ENCODE results near the gene WFDC10B. TPM values are rescaled to one million over a fixed set of nuclear protein-coding genes. Genes with fewer than 3 reads are reported as not detected.

The WFDC10B gene
- total RNA-seq, 1 experiment from 2014 or later = not detected

DNA sequence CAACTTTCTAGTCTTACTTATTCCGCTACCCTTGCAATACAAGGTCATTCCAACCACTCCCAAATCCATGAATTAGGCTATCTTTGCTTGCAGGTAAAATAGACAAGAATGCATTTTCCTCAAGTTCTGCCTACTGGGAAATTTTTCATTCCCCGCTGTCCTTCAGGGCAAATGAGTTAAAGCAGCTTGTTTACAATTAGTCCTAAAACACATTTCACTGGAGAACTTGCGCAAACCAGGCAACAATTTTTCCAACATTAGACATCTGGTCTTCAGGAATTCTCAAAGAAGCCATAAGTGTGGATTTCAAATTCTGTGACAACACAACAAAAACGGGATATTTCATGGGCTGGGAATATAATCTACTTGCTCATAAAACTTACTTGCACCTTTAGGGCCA lies 37.8 kb upstream of the WFDC10B start:
- ChIA-PET POLR2A (no interaction called here), RAD21 (ENCODE audit: low non-redundant PET in 1 of 2, low total read pairs in 2 of 2, uncharacterized antibody in 2 of 2, unreplicated experiment in 2 of 2) (no interaction called here), CTCF (no interaction called here)
- intact Hi-C loops (cut with micrococcal nuclease) = no loop called here
- TF ChIP-seq CBX3 (IDR thresholded peaks at IDR 0.05; ENCODE audit: low read depth) = no peak
- TF ChIP-seq SP1 (IDR thresholded peaks at IDR 0.05; ENCODE audit: low read depth) = no peak
- TF ChIP-seq POLR2A (IDR thresholded peaks at IDR 0.05; ENCODE audit: borderline replicate concordance, extremely low read depth, insufficient read depth, insufficient read length) = no peak
- TF ChIP-seq POLR2AphosphoS5 (IDR thresholded peaks at IDR 0.05; ENCODE audit: low read depth, low read length) = no peak
- no peak for TF ChIP-seq ZNF274 (IDR thresholded peaks at IDR 0.05; ENCODE audit: low read depth, low read length)
- no peak for TF ChIP-seq CEBPB (IDR thresholded peaks at IDR 0.05; ENCODE audit: low read depth)
- no peak for TF ChIP-seq TCF7L2 (IDR thresholded peaks at IDR 0.05; ENCODE audit: borderline replicate concordance, extremely low read depth, insufficient read depth, insufficient read length)
- no peak for TF ChIP-seq EZH2phosphoT487 (IDR thresholded peaks at IDR 0.05; ENCODE audit: borderline replicate concordance)
- TF ChIP-seq, protein P1, sequence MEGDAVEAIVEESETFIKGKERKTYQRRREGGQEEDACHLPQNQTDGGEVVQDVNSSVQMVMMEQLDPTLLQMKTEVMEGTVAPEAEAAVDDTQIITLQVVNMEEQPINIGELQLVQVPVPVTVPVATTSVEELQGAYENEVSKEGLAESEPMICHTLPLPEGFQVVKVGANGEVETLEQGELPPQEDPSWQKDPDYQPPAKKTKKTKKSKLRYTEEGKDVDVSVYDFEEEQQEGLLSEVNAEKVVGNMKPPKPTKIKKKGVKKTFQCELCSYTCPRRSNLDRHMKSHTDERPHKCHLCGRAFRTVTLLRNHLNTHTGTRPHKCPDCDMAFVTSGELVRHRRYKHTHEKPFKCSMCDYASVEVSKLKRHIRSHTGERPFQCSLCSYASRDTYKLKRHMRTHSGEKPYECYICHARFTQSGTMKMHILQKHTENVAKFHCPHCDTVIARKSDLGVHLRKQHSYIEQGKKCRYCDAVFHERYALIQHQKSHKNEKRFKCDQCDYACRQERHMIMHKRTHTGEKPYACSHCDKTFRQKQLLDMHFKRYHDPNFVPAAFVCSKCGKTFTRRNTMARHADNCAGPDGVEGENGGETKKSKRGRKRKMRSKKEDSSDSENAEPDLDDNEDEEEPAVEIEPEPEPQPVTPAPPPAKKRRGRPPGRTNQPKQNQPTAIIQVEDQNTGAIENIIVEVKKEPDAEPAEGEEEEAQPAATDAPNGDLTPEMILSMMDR (IDR thresholded peaks at IDR 0.05 in 2 of 3, conservative IDR thresholded peaks at IDR 0.05 in 1 of 3; ENCODE audit: borderline replicate concordance in 1 of 3, insufficient read depth in 1 of 3, low read depth in 2 of 3, low read length in 2 of 3) = no peak
- no peak for TF ChIP-seq ZFX (IDR thresholded peaks at IDR 0.05)
- TF ChIP-seq, protein P2, sequence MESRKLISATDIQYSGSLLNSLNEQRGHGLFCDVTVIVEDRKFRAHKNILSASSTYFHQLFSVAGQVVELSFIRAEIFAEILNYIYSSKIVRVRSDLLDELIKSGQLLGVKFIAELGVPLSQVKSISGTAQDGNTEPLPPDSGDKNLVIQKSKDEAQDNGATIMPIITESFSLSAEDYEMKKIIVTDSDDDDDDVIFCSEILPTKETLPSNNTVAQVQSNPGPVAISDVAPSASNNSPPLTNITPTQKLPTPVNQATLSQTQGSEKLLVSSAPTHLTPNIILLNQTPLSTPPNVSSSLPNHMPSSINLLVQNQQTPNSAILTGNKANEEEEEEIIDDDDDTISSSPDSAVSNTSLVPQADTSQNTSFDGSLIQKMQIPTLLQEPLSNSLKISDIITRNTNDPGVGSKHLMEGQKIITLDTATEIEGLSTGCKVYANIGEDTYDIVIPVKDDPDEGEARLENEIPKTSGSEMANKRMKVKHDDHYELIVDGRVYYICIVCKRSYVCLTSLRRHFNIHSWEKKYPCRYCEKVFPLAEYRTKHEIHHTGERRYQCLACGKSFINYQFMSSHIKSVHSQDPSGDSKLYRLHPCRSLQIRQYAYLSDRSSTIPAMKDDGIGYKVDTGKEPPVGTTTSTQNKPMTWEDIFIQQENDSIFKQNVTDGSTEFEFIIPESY (IDR thresholded peaks at IDR 0.05; ENCODE audit: extremely low read depth, insufficient replicate concordance, low read length) = no peak
- no peak for TF ChIP-seq EZH2 (IDR thresholded peaks at IDR 0.05)
- TF ChIP-seq, protein P3, sequence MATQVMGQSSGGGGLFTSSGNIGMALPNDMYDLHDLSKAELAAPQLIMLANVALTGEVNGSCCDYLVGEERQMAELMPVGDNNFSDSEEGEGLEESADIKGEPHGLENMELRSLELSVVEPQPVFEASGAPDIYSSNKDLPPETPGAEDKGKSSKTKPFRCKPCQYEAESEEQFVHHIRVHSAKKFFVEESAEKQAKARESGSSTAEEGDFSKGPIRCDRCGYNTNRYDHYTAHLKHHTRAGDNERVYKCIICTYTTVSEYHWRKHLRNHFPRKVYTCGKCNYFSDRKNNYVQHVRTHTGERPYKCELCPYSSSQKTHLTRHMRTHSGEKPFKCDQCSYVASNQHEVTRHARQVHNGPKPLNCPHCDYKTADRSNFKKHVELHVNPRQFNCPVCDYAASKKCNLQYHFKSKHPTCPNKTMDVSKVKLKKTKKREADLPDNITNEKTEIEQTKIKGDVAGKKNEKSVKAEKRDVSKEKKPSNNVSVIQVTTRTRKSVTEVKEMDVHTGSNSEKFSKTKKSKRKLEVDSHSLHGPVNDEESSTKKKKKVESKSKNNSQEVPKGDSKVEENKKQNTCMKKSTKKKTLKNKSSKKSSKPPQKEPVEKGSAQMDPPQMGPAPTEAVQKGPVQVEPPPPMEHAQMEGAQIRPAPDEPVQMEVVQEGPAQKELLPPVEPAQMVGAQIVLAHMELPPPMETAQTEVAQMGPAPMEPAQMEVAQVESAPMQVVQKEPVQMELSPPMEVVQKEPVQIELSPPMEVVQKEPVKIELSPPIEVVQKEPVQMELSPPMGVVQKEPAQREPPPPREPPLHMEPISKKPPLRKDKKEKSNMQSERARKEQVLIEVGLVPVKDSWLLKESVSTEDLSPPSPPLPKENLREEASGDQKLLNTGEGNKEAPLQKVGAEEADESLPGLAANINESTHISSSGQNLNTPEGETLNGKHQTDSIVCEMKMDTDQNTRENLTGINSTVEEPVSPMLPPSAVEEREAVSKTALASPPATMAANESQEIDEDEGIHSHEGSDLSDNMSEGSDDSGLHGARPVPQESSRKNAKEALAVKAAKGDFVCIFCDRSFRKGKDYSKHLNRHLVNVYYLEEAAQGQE (IDR thresholded peaks at IDR 0.05; ENCODE audit: low read depth) = no peak
- TF ChIP-seq SIN3A (IDR thresholded peaks at IDR 0.05; ENCODE audit: low read depth) = no peak
- no peak for TF ChIP-seq SRF (IDR thresholded peaks at IDR 0.05; ENCODE audit: low read depth)
- TF ChIP-seq ELF1 (IDR thresholded peaks at IDR 0.05; ENCODE audit: borderline replicate concordance, low read depth) = no peak
- no peak overlapping the region for H3K4me3 ChIP-seq (replicated peaks in 1 of 2; ENCODE audit: low read depth in 1 of 2, low read length in 2 of 2)
- no peaks in the 10 kb centered on the region for H3K4me1 ChIP-seq (ENCODE audit: control insufficient read depth in 1 of 2, insufficient read depth in 2 of 2, low read length in 2 of 2)
- ATAC-seq = no peak
- H3K27me3 ChIP-seq (ENCODE audit: insufficient read depth, low read length) = no peaks in the 10 kb centered on the region
- no peak overlapping the region for H2AFZ ChIP-seq (ENCODE audit: low read depth, low read length, poor library complexity, severe bottlenecking)
- DNase-seq (ENCODE audit: low read depth, low spot score) = no peak
- no peak overlapping the region for H3K27ac ChIP-seq (ENCODE audit: low read depth, low read length)
- no peaks in the 10 kb centered on the region for H3K36me3 ChIP-seq (ENCODE audit: control insufficient read depth in 1 of 2, insufficient read depth in 2 of 2, low read length in 2 of 2)
- H3K4me2 ChIP-seq (ENCODE audit: low read length) = no peak overlapping the region
- no peaks in the 10 kb centered on the region for H3K9me2 ChIP-seq (ENCODE audit: insufficient read depth)
- no TSS peak for BruUV-seq (replicated peaks)
- H3K79me2 ChIP-seq (ENCODE audit: insufficient read depth, low read length) = no peaks in the 10 kb centered on the region
- H3K9me3 ChIP-seq (ENCODE audit: control insufficient read depth in 1 of 2, insufficient read depth in 1 of 2, low read depth in 1 of 2, low read length in 2 of 2) = no peaks in the 10 kb centered on the region
- H3K9ac ChIP-seq (ENCODE audit: low read length) = no peak overlapping the region
- H4K20me1 ChIP-seq (ENCODE audit: insufficient read depth) = no peaks in the 10 kb centered on the region
